NCI-H2081 treated with DMSO at 0.1 percent for 48 hours (cell line): ENCODE data around the gene LRRC39.
A peak's percentile ranks its signal among the peaks of the same experiment; 100 is the strongest.

Experiments
- DNase-seq: peaks from one replicate; lab custom pipeline; 2025; lab: John Stamatoyannopoulos, UW

LRRC39 gene

DNA sequence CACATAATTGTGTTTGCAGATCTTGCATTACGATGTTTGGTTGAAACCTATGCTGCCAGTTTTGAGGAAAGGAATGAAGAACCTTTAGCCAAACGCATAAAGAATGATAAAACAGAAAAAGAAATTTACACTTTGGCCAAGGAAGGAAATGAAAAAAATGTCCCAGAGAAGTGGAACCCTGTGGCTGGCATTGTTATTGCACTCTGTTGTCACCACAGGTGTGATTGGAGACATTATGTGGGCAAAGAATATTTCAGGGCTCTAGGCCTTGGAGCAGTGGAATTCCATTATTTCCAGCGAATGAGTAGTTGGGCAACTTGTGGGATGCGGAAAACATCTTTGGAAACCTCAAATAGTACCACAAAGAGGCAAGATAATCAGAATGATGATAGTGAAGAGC lies 30.2 kb downstream of the LRRC39 start:
- no peak for DNase-seq

DNA sequence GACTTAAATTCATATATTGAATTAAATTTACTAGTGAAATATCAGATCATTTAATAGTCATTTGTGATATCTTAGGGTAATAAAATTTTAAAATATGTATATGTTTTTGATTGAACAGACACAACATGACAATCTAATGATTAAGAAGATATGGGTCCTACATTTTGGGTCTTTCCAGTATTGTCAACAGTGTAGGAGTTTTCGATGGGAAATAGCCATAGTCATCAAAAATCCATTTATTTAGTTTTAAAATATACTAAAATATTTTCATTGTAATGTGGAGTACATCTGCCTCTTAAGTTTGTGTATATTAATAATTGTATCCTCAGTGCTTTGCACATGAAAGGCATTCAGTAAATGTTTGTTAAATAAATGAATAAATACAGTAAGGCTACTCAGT lies 31.1 kb downstream of the LRRC39 start:
- DNase-seq: no peak

DNA sequence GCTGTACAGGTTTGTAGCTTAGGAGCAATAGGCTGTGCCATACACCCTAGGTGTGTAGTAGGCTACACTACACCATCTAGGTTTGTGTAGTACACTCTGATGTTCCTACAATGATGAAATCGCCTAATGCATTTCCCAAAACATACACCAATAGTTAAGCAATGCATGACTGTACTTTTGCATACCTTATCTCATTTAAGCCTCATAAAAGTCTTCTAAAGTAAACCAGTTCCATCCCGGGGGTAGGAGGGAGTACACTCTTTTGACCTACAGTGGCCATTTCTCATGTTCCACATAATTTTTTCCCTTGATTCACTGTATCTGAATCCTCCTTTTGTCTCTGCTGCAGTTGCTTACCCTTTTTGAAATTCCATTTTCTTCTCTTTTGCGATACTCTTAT lies 32.9 kb downstream of the LRRC39 start:
- no peak for DNase-seq

DNA sequence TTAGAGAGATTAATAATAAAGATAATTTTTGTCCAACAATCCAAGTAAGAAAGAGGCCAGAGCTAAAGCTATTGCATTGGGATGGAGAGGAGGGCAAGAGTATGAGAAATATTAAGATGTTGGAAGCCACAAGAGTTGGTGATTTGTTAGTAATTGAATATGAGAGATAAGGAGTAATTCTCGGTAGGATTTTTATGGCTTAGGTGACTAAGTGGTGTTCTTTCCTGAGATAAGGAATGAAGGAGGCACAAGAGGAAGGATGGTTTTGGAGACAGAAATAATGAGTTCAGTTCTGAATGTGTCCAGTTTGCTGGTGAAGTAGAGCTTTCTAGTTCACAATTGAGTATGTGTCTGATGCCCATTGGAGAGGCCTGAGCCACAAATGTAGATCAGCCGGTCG lies 35.7 kb downstream of the LRRC39 start:
- no peak for DNase-seq

DNA sequence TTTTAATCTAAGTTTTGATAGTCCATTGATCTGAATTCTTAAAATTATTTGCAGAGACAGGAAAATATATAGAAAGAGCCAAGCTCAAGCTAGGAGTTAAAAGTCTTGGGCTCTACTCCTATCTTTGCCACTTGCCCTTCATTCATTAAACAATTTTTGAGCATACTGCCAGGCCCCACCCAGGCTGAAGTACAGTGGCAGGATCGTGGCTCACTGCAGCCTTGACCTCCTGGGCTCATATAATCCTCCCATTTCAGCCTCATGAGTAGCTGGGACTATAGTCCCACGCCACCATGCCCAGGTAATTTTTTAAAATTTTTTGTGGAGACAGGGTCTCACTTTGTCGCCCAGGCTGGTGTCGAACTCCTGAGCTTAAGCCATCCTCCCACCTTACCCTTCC lies 36.9 kb downstream of the LRRC39 start:
- no peak for DNase-seq

DNA sequence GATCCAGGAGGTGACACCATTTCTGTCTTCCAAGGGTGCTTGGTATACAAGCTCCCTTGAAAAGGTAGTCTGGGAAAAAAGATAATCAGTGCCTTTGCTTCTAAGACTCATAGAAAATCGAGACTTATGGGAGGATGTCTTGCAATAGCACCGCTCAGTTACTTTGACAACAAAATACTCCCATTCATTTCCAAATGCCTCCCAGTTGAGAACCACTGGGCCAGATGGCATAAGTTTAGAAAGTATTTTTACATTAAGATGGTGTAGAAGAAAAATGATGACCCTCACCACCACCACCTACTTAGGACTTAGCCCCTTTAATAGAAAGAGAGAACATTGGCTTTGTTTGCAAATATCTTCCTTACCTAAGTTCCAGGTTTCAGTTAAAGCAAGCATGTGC lies 40.5 kb downstream of the LRRC39 start:
- DNase-seq: no peak

DNA sequence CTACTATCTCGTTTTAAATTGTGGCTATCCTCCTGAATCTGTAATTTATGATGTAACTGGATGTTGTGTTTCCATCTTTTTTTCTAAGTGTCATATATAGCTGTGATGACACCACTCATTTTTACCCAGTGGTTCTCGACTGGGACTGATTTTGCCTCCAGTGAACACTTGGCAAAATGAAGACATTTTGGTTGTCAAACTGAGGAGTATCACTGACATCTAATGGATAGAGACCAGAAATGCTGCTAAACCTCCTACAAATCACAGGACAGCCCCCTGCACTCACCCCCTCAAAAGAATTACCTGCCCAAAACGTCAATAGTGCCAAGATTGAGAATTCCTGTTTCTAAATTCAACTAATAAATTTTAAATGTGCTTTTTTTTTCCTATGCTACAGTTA lies 43.2 kb downstream of the LRRC39 start:
- no peak for DNase-seq

DNA sequence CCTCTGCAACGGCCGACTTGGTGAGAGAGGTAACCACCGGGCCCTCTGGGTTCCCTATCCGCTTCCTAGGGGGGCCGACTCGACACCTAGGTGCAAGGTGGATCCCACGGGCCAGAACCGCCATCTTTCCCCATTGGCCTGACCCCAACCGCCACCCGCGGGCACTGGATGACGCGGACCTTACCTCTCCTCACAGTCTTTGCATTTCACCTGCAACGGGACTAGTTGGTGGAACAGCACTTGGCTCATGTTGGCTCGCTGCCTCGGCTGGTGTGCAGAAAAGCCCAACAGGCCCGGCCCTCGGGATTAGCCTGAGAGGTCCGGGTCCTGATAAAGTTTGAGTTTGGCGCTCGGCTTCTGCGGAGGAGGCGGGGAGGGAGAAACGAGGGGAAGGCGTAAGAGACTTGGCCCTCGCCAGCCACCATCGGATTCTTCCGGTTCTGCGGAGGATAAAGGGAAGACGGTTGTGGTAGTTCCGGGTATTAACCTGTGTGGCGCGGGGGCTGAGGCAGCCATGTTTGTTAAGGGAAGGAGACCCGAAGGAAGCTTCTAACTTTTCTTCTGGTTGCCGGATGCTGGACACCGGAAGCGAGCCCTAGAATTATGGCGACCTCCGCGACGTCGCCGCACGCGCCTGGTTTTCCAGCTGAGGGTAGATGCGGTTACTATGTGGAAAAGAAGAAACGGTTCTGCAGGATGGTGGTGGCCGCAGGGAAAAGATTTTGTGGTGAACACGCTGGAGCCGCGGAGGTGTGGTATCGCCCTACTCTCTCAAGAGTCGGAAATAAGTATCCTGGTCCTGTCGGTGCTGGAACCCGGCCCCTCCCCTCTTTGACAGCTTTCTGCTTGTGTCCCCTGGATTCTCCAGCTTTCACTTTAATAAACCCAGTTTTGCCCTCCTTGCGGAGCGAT lies 45.2 kb downstream of the LRRC39 start, which contains the start of the genes SASS6 and TRMT13:
SASS6 (minus strand) TSS at position 365 of the 912 bp plus-strand sequence; CDS start at position 249, 116 bp downstream.
TRMT13 (plus strand) TSS at position 598 of the 912 bp plus-strand sequence; CDS start at position 604, 6 bp downstream.
- DNase-seq: peak; percentile 89

DNA sequence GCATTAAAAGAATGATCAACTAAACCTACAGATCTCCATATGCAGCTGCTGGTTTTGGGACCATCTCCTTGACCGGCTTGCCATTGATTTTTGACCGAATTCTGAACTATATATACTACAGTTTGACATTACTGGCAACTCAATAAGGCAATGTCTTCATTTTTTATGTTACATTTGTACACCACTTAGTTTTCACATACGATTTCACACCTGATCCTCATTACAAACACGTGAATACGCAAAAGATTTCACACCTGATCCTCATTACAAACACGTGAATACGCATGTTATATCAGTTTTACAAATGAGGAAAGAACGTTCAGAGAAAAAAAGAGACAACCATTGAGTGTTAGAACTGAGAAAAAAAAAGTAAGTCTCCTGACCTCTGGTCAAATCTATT lies 46.4 kb downstream of the LRRC39 start:
- DNase-seq: no peak

DNA sequence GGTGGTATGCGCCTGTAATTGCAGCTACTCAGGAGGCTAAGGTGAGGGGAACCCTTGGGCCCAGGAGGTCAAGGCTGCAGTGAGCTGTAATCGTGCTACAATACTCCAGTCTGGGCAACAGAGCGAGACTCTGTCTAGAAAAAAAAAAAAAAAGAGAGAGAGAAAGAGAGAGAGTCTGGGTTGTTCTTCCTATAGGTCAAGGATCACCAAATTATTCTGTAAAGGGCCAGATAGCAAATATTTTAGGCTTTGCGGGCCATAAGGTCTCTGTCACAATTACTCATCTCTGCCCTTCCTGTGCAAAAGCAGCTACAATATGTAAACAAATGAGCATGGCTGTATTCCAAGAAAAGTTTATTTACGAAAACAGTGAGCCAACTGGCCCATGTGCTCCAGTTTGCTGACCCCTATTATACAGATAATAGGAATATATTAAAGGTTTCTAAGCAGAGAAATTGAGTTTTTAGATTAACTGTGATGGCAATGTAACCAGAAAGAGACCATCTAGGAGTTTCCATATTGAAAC lies 47.4 kb downstream of the LRRC39 start:
- DNase-seq: no peak

DNA sequence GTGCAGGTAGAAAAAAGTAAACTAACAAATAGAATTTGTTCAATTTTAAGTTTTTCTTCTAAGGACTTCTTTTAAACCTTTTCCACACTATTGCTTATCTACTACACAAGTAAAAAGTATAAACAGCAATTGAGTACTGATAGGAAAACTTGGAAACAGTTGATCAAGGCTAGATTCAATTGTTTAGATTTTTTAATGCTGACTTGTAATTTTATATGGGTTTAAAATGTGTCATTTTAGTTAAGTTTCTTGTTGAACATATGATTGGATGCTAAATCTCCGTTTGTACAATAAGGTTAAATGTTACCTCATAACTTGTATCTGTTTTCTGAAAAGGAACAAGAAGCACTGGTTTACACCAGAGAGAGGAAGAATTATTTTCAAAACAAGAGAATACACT lies 50.8 kb downstream of the LRRC39 start:
- DNase-seq: no peak

DNA sequence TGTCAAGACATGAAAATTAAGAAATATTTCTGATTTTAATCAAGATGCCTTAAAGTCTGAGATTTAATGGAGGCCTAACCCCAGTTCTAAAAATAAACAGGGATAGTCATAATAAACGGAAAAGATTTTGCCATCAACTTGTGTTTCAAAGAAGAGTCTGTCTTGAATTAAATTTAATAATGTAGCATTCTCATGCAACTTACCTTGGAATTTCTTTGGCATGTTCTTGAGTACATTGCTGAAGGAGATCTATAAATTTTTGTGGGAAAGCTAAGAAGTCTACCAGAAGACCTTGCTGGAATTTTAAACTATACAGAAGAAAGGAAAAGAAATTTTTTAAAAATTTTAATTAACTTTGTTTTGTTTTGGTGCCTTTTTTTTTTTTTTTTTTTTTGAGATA lies 55.9 kb downstream of the LRRC39 start:
- DNase-seq: no peak

DNA sequence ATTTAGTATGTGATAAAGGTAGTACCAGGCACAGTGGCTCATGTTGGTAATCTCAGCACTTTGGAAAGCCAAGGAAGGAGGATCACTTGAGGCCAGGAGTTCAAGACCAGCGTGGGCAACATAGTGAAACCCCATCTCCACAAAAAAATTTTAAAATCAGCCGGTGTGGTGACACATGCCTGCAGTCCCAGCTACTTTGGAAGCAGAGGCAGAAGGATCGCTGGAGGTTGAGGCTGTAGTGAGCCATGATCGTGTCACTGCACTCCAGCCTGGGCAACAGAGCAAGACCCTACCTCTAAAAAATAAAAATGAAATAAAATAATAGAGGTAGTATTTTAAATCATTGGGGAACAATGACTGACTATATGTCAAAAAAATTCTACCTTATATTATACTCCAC lies 62.5 kb downstream of the LRRC39 start:
- DNase-seq: no peak

DNA sequence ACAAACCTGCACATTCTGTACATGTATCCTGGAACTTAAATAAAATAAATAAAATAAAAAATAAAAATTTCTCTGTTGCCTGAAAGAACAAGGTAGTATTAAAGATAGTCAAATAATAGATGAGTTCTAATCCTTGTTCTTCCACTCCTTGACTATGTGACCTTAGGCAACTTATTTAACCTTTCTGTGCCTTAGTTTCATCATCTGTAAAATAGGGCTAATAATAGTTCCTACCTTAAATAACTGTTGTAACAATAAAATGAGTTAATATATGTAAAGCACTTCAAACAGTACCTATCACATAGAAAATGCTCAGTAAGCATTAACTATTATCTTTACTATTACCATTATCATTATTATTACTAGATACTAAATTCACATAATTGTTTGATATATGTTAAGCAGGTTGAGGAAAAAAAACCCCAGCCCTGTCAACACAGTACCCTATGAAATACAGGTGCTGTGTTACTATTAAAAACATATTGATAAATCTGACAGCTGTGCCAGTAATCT lies 68.4 kb downstream of the LRRC39 start:
- DNase-seq: no peak

DNA sequence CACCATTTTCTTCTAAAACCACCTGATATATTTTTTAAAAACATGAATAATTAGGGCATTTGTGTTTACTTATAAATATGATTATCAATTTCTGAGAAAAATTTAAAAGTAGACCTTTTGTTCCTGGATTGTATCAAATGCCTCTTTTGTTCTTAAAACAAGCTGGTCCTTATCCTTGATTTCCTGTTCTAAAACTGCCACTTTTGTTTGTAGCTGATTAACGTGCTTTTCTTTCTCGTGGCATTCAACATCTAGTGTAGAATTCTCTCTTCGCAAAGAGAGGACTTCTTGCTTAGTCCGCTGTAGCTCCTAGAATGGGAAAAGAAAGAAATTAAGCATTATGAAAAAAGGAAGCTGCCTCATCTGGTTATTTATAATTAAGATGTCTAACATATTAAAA lies 70.4 kb downstream of the LRRC39 start:
- no peak for DNase-seq

DNA sequence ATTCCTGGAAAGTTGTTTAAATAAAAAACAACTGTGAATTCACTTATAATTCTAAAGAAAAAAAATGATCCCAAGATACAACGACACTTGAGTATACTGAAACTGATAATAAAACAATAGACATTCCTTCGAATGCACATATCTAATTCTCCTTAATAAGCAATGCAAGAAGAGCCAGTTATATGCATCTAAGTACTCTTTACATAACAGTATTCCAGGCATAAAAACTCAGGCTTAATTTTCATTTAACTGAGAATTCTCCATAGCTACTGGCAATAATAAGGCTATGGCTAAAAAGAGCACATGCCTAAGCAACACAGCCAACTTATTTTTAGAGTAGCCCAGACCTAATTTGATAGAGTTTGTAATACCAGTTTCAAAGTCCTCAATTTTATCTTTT lies 76.5 kb downstream of the LRRC39 start:
- DNase-seq: no peak

DNA sequence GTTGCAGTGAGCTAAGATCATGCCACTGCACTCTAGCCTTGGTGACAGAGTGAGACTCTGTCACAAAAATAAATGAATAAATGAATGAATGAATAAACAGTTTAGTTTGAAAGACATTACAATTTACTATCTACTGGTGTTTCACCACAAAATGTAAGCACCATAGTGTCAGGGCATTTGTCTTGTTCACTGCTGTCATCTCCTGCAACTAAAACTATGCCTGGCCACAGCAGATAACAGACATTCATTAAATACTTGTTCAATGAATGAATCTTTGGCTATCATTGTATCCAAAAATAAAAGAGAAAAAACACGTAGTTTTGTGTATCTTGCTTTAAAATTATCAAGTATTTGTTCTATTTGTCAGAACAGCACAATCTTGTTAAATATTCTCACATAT lies 77.9 kb downstream of the LRRC39 start:
- no peak for DNase-seq
